SU-DHL-6 (cell line): ENCODE measurements around the gene AEBP1.

Source experiments
- CTCF ChIP-seq: fragments of 200-600 bp; sonication (generic); IDR thresholded peaks from one replicate; pipeline ENCODE4 v1.5.1; 2017; ENCODE audit warnings: antibody characterized with exemption, mild to moderate bottlenecking, low read length, moderate library complexity; ENCODE audit not compliant: insufficient read depth, poor library complexity, severe bottlenecking
- EZH2phosphoT487 ChIP-seq: fragments of 200-600 bp; sonication (generic), shearing (Covaris generic); conservative IDR thresholded peaks from 2 replicates; pipeline ENCODE4 v1.6.1; 2018; ENCODE audit warnings: mild to moderate bottlenecking, antibody characterized with exemption, low read length, moderate library complexity, mixed read lengths

DNA sequence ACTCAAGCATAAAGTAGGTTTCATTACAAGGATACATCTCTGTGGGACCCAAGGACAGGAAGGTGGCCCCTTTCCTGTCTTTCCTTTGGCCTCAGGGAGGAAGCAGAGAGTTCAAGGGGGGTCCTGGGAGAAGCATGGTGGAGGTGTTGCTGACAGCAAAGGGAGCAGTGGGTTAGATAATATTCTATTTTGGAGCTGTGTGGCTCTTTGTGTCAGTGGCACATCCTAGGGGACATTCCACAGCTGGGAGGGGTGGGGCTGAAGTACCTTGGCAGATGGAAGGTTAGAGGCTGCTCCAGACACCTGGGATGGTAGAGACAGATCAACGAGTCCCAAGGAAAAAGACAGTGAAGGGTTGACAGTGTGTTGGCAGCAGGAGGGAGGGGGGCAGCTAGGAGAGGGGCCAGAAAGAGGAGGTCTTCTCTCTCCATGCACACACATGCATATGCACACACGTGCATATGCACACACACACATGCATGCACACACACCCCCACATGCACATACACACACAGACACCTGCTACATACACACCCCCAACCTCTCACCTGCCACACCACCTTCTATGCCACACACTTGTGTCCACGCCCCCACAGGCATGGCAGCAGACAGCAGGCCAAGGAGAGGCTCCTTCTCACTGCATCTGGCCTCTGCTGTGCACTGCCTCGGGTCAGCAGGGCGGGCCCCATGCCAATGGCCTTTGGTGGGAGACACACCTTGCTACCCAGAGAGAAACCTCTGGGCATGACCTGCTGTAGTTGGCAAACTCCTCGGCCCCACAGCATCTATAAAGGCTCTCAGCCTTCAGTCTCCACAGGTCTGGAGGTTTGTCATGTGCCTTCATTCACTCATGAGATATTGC is 24.8 kb downstream of the AEBP1 start:
- no peak for TF ChIP-seq CTCF
- TF ChIP-seq EZH2phosphoT487: no peak
